ENCODE data around the gene RPS6KL1.

Gene RPS6KL1, protein sequence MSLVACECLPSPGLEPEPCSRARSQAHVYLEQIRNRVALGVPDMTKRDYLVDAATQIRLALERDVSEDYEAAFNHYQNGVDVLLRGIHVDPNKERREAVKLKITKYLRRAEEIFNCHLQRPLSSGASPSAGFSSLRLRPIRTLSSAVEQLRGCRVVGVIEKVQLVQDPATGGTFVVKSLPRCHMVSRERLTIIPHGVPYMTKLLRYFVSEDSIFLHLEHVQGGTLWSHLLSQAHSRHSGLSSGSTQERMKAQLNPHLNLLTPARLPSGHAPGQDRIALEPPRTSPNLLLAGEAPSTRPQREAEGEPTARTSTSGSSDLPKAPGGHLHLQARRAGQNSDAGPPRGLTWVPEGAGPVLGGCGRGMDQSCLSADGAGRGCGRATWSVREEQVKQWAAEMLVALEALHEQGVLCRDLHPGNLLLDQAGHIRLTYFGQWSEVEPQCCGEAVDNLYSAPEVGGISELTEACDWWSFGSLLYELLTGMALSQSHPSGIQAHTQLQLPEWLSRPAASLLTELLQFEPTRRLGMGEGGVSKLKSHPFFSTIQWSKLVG

DNA sequence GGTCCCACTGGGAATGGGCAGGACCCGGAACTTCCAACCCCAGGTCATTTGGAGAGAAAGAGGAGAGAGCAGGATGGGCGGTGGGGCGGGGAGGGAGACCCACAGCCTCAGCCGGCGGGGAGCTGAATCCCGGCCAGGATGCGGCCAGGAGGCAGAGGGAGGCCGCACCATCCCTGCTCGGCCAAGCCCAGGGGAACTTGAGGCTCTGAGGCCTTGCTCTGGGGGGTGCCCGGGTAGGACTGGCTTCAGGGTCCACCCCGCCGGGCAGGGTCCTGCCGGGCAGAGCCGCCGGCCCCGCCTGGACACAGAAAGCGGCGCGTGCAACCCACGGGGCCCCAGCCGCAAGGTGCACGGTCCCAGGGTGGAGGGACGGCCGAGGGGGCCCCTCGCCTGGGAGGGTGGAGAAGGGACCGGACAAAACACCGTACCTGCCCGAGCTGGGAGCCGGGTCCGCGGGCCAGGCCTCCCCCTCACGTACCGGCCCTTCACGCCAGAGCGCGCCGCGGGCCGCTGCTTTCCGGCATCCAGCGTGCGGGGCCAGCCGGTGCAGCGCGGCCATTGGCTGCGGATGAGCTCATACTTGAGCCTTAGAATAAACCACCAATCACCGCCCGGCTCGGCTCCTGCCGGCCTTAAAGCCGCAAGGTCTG, at the start of gene RPS6KL1:
Gene RPS6KL1, minus strand, starts transcription at position 509 of the 650 bp plus-strand sequence. CDS start 1,719 bp downstream, outside the sequence.
- DNase-seq, result peak in 53 of 56 donors; percentile 40 to 96 (median 75)

DNA sequence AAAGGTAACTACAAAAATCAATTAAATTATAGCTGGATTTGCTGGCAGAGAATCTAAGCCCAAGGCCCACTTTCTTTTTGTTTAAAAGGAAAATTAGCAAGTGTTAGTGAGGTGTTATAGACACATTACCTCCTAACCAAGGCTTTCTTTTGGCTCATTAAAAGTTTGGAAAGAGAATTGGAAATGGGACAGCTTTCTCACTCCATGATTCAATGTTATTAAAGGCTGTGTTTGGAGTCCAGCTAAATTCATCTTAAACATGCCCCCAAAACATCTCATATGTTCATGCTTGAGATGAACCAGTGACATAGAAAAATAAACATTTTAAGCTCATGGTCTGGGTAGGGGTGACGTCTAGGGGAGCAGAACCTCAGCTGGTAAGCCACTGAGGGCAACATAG, 45.8 kb upstream of the RPS6KL1 start:
- no peak for DNase-seq

DNA sequence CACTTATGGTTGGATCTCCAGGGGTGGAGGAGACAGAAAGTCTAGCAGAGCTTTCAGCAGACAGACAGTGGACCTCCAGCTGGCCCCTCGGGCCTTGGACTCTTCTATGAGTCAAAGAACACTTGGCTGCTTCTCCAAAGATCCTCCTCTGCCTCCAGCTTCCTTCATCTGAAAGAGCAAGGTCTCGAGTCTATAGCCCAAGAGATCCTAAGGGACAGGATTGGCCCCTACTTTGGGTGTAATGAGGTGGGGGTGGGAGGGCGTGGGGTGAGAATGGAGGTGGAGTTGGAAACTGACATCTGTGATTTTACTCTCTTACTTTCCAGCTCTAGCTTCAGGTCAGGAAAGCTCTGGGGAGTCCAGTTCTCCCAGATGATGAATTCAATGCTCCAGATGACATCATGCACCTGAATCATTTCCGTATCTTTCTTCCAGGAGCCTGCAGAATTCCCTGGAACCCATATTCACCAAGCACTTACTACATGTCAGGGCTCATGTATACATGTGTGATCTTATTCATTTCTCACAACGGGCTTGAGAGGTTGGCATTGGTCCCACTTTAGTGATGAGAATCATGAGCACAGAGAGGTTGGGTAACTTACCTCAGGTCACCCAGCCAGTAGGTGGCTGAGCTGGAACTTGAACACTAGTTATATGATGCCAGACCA, 42.6 kb upstream of the RPS6KL1 start:
- no peak for DNase-seq

DNA sequence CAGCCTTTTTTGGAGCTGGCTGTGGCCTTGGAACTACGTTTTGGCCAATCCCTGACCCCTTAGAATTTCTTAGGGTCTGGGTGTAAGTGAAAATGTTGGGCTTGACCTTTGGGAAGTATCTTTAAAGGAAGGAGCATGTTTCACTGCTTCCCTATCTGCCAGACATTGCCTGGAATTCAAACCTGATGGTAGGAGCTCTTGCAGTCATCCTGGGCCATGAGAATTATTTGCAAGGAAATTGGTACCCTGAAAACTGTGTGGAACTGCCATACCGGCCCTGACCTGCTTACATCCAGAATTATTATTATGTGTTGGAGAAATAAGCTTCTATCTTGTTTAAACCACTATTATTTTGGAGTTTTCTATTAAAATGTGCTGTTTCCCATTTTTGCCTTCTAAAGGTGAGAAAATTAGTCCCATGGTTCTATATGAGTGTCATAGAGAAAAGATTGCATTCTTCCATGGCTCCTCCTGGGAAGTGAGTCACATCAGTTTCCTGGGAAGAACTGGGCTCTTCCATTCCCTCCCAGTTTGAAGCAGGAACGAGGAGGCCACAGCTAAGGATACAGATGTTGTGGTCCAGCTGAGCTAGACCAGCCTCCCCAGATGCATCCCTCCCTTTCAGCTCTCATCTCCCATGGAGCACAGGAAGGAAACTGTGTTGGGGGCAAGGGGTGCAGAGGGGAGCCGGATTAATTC, 41.9 kb upstream of the RPS6KL1 start:
- no peak for DNase-seq

DNA sequence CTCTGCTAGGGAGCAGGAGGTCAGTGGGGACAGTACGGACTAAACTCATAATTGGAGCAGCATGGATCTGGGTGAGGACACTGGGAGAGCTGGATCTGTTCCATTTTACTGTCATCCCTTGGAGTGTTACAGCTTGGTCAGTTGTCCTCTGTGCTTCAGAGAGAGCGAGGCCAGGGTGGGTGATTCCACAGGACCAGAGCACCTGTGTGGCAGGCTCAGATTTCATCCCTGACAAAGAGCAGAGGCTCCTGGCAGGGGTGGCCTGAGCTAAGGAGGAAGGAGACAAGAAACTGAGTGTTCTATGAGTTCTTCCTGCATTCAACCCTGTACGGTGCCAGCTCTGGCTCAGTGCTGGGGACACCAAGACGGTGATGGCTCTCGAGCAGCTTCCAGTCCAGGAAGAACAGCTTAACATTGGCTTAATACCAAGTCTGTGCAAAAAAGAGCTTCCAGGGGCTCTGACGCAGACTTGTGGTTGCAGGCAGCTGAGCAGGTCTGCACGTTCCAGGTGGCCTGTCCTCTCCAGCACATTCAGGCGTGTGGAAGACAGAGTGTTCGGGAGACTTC, 40.7 kb upstream of the RPS6KL1 start:
- no peak for DNase-seq

DNA sequence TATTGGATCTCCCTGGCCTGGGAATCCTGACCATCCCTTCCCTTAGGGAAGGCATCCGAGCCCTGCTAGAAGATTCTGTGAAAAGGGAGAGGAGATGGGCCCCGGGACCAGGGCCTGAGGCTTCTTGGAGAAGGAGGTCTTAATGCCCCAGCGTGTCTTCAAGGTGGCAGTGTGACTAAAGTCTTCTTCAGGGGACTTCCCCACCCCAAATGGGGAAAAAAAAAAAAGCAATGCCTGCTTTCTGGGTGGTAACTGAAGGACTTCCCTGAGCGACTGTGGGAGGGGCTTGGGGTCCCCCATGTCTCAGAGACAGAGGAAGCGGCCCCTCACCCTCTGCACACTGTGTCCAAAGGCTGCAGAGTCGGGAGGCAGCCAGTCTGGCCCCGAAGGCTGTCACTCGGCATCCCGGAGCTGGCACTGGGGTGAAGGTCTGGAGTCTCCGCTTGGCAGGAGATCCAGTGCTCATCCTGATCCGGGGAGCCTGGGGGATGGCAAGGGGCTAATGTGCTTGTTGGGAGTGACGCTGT, 40.2 kb upstream of the RPS6KL1 start:
- no peak for DNase-seq

DNA sequence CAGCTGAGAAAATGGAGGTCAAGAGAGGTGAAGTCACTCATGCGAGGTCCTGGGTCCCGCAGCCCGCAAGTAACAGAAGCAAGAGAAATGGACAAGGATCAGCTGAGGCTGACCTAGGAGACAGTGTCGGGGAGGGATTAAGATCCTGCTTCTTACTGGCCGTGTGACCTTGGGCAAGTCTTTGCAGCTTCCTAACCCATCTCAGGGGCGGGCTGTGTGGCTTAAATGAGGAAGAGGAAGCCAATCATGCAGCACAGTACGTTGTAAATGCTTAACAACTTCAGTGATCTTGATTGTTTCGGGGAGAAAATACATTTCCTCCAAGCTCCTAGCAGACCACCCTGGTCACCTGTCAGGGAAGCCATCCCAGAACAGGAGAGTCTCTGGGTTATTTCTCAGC, 39.4 kb upstream of the RPS6KL1 start:
- DNase-seq, result no peak

DNA sequence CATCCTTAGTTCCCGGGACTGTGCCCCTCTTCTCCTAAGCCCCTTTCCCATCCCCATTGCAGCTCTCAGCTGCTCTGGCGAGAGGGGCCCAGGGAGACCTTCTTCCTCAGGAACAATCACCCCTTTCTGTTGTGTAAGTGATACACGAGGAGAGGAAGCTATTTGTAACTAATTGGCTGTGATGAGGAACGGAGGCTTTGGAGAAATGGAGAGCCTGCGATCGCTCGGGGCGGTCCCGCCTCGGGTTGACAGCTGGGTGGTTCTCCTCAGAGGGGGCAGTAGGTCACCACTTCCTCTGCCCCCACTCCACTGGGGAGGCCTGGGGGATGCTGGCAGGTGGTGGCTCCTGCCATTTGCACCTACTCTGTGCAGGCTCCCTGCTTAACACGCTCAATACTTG, 39.0 kb upstream of the RPS6KL1 start:
- DNase-seq, result no peak

DNA sequence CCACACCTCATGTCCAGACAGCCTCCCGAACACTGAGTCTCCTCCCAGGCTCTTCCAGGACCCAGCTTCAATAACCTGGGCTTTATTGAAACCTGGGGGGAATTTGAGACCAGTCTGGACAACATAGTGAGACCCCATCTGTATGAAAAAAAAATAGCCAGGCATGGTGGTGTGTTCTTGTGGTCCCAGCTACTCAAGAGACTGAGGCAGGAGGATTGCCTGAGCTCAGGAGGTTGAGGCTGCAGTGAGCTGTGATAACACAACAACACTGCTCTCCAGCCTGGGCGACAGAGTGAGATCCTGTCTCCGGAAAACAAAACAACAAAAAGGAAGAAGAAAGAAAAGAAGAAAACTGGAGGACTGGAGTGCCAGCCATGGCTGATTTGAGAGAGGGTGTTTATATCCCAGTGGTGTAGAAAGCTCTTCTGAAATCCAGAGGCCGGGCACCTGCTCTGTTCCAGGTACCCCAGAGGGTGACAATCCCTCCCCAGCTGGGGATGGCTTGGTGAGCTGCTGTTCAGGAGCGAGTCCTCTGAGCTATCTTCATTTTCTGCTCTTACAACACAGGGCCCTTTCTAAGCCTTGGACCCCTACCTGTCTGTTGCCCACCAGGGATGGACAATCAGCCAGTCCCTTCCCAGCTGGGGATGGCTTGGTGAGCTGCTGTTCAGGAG, 38.3 kb upstream of the RPS6KL1 start:
- no peak for DNase-seq

DNA sequence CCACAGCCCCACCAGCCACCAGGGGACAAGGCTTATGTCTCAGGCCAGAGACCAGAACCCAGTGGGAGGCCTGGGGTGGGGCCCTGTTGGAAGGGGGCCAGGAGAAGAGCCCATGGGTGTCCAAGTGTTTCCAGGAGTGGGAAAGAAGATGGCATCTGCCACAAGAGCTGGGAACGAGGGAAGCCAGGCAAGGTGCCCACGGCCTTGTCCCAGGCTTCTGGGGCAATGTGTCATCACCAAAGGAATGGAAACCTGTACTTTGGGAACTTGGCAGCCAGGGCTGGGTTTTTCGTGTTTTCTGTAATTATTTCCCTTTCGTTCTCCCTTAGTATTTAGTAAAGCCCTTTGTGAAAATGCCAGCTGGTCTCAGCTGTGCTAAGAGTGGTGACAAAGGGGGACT, 37.7 kb upstream of the RPS6KL1 start:
- DNase-seq, result peak in 6 of 56 donors; percentile 3 to 40 (median 18)

DNA sequence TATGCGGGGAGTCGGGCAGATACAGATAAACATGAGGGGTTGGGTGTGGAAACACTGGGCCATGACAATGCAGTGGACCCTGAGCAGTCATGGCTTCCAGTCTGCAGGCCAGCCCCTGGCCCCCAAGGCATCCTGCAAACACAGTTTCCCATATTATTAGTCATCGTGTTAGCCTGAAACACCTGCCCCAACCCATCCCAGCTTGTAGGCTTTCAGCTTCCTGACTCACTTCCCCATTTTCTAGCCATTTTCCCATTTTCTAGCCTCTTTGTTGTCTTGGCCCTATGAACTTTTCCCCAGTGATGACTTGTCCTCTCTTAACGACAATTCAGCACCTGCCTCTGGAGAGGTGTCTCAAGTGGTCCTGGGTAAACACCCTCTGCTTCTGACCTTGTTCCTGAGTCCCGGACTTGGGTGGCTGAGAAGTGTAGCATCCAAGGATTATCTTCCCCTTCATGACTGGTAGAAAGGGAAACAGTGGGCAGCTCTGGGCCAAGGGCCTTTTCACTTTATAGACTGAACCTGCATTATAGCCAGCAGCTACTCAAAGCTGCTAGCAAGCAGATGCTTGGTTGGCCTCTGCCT, 36.6 kb upstream of the RPS6KL1 start:
- no peak for DNase-seq

DNA sequence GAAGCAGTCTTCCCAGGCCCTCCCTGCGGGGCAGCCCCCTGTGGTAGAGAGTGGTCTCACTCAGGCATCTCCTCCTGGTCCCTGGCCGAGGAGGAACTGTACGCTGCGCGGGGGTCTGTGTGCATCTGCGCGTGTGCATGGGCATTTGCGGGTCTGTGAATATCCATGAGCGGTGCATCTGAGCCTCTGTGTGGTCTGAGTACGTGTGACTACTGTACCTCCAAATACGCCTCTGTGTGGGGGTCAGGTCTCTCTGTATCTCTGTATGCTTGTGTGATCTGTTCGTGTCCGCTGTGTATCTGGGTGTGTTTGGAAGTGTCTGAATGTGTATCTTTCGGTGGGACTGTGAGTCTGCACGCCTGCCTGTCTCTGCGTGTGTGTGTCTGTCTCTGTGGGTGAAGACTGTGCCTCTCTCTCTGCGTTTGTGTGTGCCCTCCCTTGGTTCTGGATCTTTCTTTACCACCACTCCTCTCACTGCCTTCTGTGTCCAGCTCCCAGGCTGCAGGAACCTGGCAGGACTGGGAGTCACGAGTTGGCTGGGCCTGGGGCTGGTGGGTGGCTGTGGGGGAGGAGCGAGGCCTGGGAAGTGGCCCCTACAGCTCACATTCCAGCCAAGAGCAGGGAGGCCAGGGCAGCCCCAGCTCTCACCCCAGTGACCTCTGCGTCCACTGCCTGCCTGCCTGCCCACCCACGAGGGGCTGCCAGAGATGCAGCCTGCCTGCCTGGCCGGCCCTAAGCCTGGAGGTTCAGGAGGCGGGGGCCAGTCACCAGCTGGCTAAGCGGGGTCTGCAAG, 33.4 kb upstream of the RPS6KL1 start:
- DNase-seq, result peak in 10 of 56 donors; percentile 9 to 52 (median 26)

DNA sequence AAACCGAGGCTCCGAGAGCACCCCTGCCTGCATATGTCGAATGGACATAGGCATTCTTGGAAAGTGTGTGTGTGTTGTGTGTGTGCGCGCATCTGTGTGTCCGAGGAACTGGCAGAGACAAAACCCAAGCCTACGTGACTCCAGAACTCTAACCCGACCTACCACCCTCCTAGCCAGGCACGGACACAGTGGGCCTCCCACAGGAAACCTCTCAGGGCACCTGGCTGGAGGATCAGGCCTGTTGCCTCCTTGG, 32.9 kb upstream of the RPS6KL1 start:
- DNase-seq, result no peak

DNA sequence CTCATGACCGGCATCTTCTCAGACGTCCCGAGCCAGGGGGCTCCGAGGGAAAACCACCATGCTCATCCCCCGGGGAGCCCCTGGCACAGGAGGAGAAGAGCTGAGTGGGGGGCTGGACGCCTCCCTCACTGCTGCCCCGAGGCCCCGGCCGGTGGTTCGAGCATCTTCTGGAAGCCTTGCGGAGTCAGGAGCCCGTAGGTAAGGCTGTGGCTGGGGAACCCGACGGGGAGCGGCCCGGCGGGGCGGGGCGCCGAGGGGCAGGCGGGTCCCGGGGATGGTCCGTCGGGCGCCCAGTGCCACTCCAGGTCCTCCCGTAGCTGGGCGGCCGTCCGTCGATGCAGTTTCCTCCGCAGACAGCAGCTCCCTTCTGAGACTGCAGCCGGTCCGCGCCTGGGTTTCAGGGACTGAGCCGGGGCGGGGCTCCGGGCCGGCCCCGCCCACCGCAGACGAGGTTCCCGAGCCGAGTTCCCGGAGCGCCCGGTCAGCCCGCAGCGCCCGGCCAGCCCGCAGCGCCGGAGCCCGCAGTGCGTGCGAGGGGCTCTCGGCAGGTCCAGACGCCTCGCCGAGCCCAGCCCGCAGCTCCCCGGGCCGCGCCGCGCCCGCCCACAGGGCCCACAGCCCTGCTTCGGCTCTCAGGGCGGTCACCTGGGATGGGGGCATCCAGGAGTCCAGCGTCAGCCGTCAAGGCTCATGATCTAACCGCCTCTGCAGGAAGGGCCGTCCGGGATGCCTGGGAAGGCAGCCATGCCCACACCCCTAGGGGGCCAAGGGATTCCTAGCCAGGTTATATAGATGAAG, 32.4 kb upstream of the RPS6KL1 start, which contains the start of gene PGF:
Gene PGF, minus strand, starts transcription at position 369 of the 798 bp plus-strand sequence. Its CDS starts 355 bp downstream, at position 14.
- DNase-seq, result peak in 14 of 56 donors; percentile 5 to 54 (median 16)

DNA sequence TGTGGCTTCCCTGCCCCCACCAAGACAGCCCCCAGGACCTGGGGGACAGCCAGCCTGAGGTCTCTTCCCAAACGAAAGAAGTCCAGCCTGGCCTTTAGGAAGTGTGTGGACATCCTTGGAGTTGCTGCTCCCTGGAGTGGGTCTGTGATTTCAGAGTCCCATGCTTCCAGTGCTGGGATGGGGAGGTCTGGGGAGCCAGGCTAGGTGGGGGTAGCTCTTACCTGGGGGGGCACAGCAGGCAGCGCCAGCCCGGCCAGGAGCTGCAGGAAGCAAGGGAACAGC, 31.8 kb upstream of the RPS6KL1 start:
- no peak for DNase-seq

DNA sequence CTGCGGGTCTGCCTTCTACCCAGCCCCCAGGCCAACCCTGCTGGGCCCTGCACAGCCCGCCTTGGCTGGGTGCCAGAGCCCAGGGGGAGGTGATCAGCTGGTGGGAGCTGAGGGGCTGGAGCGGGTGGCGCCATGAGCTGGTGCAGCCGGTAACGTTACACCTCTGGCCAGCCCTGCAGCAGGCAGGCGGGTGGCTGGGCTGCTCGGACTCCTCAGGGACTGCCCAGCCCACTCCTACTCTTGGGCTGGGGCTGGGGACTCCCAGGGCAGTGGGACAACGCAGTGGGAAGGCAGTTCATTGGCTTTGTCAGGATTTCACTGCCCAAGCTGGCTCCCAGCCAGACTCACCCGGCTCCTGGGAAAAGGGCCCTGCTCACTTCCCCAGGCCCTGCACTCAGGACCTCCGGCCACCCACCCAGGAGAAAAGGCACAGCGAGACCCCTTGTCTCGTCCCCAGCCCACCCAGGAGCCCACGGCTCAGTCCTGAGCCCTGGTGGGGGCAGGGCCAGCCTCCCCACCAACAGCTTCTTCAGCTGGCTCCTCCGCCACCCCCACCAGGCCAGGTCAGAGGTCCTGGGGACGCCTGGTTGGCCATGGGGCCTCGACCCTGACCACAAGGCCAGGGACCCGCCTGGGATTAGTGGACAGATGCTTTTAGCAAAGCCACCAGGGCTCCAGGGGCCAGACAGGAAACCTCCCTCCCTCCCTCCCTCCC, 31.3 kb upstream of the RPS6KL1 start:
- peak in 7 of 56 donors; percentile 14 to 47 (median 17) for DNase-seq

DNA sequence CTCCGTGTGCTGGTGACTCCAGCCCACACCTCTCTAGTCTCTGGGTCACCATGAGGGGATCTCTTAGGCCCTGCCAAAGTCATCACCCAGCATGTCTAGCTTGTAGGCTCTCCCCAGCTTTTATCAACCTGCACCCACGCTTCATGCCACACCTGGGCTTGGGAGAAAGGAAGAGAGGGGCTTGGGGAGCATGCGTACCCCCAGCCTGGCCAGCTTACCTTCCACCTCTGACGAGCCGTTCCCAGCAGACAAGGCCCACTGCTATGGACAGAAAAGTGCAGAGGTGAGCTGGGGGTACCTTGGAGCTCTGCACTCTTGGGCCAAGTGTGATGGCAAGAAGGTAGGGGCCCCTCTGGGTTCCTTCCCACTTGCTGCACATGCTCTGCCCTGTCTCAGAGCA, 30.6 kb upstream of the RPS6KL1 start:
- no peak for DNase-seq

All from amygdala (tissue), 56 donors.